HG03139 (cell line): ENCODE data around the gene VPS39.

Source experiments
- ATAC-seq: cut with Tn5 transposase; IDR thresholded peaks from one replicate; pipeline ENCODE4 v1.9.1; 2021; ENCODE audit not compliant: unreplicated experiment

Gene VPS39

DNA sequence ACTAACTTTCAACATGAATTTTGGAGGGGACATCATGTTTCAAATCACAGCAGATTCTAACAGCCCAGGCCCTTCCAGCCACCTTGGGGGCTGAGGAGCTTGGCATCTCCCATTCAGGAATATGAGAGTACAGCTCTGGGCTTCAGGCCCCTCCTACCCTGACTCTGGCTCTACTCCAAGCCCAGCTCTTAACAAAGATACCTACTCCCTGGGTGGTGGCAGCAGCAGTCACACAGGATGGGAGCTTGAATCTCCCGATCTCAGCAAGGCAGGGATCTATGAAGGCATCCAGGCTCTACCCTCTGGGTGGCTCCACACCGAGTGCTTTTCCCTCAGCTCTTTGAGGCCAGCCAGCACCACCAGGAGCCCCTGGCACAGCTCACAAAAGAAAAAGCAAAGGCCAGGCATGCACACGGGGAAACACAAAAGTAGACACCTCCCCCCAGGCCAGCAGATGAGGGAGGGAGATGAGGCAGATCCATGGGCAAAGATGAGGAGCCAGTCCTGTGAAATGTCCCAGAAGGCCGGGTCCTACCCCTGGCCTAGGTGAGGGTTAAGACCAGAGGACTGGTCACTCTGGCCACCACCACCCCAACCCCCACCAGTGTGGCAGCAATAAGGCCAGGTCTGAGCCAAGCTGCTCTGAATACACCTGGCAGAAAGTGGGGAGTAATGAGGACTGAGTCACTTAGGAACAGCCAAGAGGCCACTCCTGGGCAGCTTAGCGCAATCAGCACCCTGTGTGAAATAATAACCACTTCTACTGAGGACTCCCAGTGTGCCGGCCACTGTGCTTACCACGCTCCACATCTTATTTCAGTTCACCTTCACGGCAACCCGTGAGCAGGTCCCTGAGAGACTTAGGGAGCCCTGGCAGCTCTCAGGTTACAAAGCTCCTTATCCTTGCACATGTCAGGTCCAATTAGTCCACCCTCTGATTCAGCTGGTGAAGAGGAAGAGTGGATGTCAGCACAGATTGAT, 76.0 kb downstream of the VPS39 start:
- no peak for ATAC-seq

- ATAC-seq = no peak
Observed at GRCh38 chr15:42131006-42131405, 77.1 kb downstream of the VPS39 start.

- no peak for ATAC-seq
Observed at GRCh38 chr15:42130246-42130986, 77.7 kb downstream of the VPS39 start.

DNA sequence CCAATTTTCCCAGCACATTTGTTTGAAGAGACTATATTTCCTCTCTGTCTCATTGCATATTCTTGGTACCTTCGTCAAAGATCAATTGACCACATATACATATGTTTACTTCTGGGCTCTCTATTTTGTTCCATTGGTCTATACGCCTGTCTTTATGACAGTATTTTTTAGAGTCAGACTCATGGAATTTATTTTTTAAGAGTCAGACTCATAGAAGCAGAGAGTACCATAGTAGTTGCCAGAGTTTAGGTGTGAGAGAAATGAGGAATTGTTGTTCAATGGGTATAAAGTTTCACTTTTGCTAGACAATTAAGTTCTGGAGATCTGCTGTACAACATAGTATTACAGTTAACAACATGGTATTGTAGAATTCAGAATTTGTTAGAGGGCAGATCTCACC, 78.7 kb downstream of the VPS39 start:
- ATAC-seq = no peak

- no peak for ATAC-seq
Observed at GRCh38 chr15:42128476-42128875, 79.6 kb downstream of the VPS39 start.

DNA sequence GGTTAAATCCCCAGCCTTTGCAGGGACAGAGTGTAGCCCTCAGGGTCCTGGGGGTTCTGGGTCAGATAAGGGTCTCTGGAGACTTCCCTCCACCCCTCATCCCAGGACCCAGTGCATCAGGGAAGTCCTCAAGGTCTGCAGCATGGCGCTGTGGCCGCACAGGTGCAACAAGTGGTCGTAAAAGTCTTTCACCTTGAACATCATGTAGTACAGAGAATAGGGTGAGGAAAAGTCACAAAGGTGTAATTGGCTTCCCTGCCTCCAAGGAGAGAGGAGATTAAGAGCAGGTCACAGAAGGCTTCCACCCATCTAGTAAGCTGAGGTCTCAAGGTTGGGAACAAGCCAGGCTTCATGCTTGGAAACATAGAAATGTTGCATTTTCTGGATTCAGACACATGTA, 84.6 kb downstream of the VPS39 start:
- ATAC-seq = no peak

DNA sequence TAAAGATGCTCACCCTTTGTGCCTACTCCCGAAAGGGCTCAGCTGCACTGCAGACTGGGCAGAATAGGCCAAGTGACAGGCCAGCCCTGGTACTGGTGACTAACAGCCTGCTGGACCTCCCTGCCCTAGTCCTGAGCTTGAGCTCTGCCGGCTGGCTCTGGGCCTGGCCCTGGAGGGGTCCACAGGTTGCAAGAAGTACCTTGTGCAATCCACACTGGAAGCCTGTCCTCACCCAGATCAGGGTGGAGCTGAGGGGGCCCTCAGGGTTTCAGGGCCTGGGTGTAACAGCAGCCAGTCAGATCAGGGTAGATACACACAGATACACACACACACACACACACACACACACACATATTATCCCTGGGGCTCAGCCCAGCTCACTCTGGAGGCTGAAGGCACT, 86.4 kb downstream of the VPS39 start:
- no peak for ATAC-seq

GRCh38 chr15:42121021-42121420, 87.1 kb downstream of the VPS39 start:
- no peak for ATAC-seq

DNA sequence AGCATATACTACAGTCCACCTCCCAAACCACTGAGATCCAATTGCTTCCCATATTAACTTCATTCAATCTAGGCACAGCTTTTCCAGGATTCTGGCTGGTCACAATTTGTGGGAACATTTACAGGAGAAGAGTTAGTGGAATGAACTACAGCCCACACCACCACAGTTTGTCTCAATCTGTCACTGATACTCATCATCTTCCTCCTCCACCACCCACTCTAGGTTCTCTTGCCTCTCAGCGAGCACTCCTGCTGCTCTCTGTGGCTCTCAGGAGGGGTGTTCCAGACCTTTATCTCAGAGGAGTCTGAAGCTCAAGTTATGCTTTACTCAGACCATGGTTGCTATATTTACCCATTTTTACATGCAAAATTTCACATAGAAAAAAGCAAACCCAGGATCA, 87.8 kb downstream of the VPS39 start:
- ATAC-seq = no peak

GRCh38 chr15:42119446-42119760, 88.7 kb downstream of the VPS39 start:
- no peak for ATAC-seq

GRCh38 chr15:42118650-42119445, 89.3 kb downstream of the VPS39 start:
- no peak for ATAC-seq

- ATAC-seq = no peak
Observed at GRCh38 chr15:42111924-42112323, 96.2 kb downstream of the VPS39 start.

GRCh38 chr15:42110367-42110766, 97.7 kb downstream of the VPS39 start:
- ATAC-seq = no peak

GRCh38 chr15:42108806-42109205, 99.3 kb downstream of the VPS39 start:
- no peak for ATAC-seq
